ENCODE data around the gene TGM1.

- TF ChIP-seq, protein P1, sequence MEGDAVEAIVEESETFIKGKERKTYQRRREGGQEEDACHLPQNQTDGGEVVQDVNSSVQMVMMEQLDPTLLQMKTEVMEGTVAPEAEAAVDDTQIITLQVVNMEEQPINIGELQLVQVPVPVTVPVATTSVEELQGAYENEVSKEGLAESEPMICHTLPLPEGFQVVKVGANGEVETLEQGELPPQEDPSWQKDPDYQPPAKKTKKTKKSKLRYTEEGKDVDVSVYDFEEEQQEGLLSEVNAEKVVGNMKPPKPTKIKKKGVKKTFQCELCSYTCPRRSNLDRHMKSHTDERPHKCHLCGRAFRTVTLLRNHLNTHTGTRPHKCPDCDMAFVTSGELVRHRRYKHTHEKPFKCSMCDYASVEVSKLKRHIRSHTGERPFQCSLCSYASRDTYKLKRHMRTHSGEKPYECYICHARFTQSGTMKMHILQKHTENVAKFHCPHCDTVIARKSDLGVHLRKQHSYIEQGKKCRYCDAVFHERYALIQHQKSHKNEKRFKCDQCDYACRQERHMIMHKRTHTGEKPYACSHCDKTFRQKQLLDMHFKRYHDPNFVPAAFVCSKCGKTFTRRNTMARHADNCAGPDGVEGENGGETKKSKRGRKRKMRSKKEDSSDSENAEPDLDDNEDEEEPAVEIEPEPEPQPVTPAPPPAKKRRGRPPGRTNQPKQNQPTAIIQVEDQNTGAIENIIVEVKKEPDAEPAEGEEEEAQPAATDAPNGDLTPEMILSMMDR (IDR thresholded peaks at IDR 0.05 in 4 of 5, conservative IDR thresholded peaks at IDR 0.05 in 1 of 5) = no peak
- no peak for TF ChIP-seq POLR2A (IDR thresholded peaks at IDR 0.05)
Measured at GRCh38 chr14:24219080-24219479, 43.9 kb downstream of the TGM1 start.
